GM12865 (cell line): ENCODE data around the gene IRF4.

ENCODE experiments used
- DNase-seq: peaks from one replicate; pipeline ENCODE4 v3.0.0; 2010; ENCODE audit warnings: low read depth
- H3K4me3 ChIP-seq: 2 replicates; pipeline ENCODE4 v1.5.1; 2011; ENCODE audit warnings: mild to moderate bottlenecking, low read depth, low read length, control low read depth
- TF ChIP-seq, protein P1 (sequence below): IDR thresholded peaks from 2 replicates; pipeline ENCODE4 v1.5.1; 2011; ENCODE audit warnings: low read length, control low read depth, low read depth, inconsistent platforms; ENCODE audit not compliant: insufficient read depth; ENCODE audit errors: missing control alignments

The IRF4 gene

DNA sequence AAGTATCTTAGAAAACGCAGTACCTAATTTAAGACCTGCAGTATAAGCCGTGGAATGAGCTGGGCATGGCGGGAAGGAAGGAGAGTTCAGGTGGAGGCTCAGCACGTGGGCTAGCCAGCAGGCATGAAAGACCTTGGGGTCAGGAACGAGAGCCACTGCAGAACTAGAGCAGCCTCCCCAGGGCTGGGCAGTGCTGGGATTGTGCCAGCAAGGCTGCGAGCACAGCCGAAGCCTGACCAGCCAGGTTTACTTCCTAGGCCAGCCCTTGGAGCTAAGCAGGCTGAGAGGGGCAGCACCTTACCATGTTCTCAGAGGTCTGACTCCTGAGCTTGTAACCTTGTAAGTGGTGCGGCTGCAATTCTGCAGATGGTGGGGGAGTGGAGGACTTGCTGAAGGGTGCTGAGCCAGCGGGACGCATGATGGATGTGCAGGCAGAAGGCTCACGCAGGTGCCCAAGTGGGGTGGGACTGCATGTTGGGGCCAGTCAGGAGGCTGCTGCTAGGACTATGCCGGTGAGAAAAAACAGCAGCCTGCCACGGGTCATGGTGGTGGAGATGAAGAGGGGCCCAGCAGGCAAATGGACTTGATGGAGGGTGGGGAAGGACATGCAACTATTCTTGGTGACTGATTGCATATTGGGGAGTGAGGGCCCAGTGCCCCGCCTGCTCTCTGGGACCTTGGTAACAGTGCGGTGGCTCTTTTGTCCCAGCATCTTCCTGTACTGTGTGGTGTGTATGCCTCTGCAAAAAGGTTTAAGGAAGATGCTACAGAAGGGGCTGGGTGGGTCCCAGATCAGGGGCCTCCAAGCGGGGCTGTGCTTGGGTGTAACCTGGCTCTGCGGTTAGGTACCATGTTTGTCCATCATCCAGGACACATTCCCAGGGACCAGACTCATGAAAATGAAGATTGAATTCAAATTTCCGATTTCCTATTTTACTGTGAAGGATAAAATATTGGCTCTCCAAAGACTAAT lies 37.6 kb upstream of the IRF4 start:
- H3K4me3 ChIP-seq = no peak overlapping the region
- DNase-seq = no peak
- TF ChIP-seq, protein P1, sequence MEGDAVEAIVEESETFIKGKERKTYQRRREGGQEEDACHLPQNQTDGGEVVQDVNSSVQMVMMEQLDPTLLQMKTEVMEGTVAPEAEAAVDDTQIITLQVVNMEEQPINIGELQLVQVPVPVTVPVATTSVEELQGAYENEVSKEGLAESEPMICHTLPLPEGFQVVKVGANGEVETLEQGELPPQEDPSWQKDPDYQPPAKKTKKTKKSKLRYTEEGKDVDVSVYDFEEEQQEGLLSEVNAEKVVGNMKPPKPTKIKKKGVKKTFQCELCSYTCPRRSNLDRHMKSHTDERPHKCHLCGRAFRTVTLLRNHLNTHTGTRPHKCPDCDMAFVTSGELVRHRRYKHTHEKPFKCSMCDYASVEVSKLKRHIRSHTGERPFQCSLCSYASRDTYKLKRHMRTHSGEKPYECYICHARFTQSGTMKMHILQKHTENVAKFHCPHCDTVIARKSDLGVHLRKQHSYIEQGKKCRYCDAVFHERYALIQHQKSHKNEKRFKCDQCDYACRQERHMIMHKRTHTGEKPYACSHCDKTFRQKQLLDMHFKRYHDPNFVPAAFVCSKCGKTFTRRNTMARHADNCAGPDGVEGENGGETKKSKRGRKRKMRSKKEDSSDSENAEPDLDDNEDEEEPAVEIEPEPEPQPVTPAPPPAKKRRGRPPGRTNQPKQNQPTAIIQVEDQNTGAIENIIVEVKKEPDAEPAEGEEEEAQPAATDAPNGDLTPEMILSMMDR = no peak

DNA sequence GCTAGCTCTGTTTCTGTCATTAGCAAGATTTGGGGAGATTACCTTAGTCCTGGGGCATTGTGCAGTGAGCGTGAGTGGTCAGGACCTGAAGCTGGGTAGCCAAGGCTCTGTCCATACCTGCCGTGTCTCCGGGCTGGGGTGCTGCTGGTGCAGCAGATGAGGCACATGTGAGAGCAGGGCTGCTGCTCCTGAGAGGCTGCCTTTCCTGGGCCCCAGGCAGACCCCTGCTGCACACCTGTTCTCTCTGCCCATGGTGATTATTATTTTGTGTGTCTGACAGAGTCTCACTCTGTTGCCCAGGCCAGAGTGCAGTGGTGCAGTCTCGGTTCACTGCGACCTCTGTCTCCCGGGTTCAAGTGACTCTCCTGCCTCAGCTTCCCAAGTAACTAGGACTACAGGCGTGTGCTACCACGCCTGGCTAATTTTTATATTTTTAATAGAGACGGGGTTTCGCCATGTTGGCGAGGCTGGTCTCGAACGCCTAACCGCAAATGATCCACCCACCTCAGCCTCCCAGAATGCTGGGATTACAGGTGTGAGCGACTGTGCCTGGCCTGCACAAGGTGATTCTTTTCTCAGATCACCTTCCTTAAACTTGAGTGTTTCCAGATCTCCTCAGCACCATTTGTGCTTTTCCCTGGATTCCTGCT lies 36.8 kb upstream of the IRF4 start:
- no peak overlapping the region for H3K4me3 ChIP-seq
- DNase-seq = no peak
- TF ChIP-seq, protein P1 = no peak

DNA sequence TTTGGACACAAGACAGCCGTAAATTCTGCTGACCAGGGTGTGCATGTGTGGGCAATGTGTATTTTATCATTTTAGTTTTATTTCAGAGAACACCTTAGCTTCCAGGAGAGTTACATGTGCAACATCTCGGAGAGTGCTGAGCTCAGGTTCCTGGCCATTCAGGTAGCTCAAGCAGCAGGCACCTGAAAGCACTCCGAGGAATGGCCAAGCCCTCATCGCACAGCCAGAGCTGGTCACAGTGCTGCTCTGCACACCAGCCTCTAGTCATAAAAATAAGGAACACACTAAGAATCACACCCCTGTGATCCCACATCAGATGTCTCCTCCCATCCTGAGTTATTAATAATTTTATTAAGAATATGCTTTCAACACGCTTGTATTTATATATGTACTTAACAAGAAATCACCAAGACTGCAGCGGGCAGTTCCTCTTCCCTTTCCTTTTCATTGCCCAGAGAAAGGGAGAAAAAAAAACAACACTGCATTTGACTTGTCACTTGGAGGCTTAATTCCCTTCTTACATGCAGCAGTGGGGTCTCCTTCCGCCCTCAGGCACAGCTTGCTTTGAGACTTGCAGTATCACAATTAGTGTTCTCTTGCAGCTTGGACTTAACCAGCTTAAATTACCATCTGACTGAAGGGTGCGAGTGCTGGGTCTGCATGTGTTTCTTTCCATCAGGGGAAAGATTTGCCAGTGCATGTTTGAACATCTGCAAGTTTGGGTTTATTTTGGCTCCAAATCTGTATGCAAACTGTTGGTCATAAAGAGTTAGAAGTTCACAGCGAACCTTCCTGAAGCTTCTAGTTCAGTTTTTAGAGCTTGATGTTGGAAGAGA lies 36.0 kb upstream of the IRF4 start:
- DNase-seq = peak; percentile 50
- TF ChIP-seq, protein P1 = no peak
- H3K4me3 ChIP-seq = no peak overlapping the region

DNA sequence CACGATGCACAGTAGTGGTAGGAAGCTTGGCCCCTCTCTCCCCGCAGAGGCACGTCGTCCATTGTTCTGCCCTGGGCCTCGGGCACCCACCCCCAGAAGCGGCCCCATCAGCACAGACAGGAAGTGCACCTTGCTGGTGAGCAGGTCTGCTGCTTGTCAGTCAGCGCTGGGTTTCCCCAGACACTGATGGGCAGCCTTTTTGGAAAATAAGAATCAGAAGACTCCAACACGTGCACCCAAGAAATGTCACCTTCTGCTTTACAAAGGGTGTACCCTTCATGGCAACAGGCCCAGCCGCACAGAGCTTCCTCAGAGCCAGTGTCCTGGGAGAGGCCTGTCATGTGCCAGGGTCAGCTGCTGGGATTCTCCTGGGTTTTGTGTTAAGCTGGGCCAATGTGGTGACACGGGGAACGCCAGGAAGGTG lies 34.7 kb upstream of the IRF4 start:
- H3K4me3 ChIP-seq = no peak overlapping the region
- DNase-seq = peak; percentile 79
- TF ChIP-seq, protein P1 = no peak

DNA sequence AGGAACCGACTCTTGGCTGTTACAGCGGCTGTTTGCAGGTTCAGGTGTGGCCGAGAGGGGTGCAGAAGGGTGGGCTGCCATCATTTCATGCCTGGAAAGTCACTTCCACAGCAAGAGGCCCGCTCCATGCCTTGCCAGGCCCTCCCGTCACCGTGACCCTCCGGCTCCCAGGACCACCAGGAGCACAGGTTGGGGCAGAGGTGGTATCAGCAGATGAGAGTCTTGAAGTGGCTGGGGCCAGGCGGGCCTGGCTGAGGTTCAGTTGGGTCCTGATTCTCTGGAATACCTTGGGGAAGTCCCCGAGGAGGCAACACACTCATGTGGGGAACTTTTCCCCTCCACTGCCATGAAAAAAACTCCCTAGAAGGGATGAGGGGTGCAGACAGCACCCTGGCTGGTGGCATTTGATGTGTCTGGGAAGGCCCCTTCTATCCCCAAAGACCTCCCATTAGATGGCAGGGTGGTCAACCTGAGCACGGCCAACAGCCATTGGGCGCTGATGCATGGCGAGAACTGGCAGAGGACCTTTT lies 34.2 kb upstream of the IRF4 start:
- no peak for DNase-seq
- H3K4me3 ChIP-seq = no peak overlapping the region
- TF ChIP-seq, protein P1 = no peak

DNA sequence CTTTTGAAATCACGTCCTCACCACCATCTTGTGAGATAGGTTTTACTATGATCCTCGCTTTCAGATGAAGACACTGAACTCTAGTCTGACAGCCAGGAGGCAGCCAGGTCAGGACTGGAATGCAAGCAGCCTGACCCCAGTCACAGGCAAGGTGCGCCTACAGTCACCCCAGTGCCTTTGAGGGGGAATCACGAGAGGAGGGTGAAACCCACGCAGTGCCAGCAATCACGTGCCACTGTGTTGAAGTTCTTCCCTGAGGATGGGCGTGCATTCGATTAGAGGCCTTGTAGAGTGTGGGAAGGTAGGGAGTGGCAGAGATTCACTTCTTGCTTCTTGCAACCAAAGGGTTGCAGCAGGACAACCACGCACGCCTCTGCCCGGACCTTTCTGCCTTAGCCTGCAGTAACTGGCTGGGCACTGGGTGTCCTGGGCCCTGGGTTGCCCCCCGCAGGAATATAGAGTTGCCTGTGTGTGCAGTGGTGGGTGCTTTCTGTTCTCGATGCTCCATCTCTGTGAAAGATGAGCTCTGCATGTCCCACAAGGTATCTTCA lies 33.7 kb upstream of the IRF4 start:
- TF ChIP-seq, protein P1 = no peak
- DNase-seq = no peak
- no peak overlapping the region for H3K4me3 ChIP-seq
